HL-60 (cell line): ENCODE data around the gene SORBS2.

Experiments
- GABPA ChIP-seq: IDR thresholded peaks from 2 replicates; pipeline ENCODE4 v1.6.1; 2012; ENCODE audit warnings: low read depth
- POLR2AphosphoS5 ChIP-seq: IDR thresholded peaks from 2 replicates; pipeline ENCODE4 v1.6.1; 2012; ENCODE audit warnings: low read depth
- TF ChIP-seq, protein P1 (sequence below): IDR thresholded peaks from one replicate; pipeline ENCODE4 v1.5.1; 2011; ENCODE audit warnings: low read length, control low read depth, inconsistent platforms; ENCODE audit not compliant: insufficient read depth

DNA sequence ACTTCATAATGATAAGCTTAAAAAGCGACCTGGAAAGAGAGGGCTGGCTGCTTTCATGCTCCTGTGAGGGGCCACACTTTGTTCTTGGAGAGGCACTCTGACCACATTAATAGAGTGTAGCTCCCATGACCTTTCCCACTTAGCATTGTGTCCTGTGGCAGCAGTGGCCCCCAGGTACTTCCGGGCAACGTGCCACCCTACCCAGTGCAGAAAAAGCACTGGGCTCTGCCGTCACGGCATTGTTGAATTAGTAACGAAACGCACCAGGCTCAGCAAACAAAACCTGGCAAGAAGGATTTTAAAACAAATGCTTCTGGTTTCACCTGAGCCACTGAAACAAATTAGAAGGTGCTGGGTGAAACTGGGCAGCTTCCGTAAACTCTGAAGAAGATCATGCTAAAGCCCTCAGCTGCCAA, 5.4 kb upstream of the SORBS2 start:
- TF ChIP-seq, protein P1, sequence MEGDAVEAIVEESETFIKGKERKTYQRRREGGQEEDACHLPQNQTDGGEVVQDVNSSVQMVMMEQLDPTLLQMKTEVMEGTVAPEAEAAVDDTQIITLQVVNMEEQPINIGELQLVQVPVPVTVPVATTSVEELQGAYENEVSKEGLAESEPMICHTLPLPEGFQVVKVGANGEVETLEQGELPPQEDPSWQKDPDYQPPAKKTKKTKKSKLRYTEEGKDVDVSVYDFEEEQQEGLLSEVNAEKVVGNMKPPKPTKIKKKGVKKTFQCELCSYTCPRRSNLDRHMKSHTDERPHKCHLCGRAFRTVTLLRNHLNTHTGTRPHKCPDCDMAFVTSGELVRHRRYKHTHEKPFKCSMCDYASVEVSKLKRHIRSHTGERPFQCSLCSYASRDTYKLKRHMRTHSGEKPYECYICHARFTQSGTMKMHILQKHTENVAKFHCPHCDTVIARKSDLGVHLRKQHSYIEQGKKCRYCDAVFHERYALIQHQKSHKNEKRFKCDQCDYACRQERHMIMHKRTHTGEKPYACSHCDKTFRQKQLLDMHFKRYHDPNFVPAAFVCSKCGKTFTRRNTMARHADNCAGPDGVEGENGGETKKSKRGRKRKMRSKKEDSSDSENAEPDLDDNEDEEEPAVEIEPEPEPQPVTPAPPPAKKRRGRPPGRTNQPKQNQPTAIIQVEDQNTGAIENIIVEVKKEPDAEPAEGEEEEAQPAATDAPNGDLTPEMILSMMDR = no peak
- TF ChIP-seq POLR2AphosphoS5 (no peak), GABPA (no peak)
